GM23338 (cell line): ENCODE measurements around the gene ARL14EP. TPM values are rescaled to one million over a fixed set of nuclear protein-coding genes. Genes with fewer than 3 reads are reported as not detected.

ENCODE experiments used
- ATAC-seq: fragments of 200-7000 bp; cut with Tn5 transposase; 3 replicates; pipeline ENCODE4 v1.9.1; 2020
- DNase-seq: peaks from one replicate; pipeline ENCODE4 v3.0.0-alpha.2; 2015; ENCODE audit warnings: low spot score
- H2AFZ ChIP-seq: fragments of 200-600 bp; sonication (generic); 2 replicates; pipeline ENCODE4 v1.8.0; 2016; ENCODE audit warnings: antibody characterized with exemption, mild to moderate bottlenecking, moderate library complexity
- H3F3A ChIP-seq: fragments of 200-600 bp; sonication (generic); replicated peaks from 2 replicates; pipeline ENCODE4 v1.8.0; 2017; ENCODE audit warnings: antibody characterized with exemption, mixed run types, low read depth
- H3K27ac ChIP-seq: fragments of 200-600 bp; sonication (generic); 2 replicates; pipeline ENCODE4 v1.6.1; 2016; ENCODE audit warnings: low read depth
- H3K27me3 ChIP-seq: fragments of 200-600 bp; sonication (generic); 2 replicates; pipeline ENCODE4 v1.8.0; 2016; ENCODE audit warnings: mild to moderate bottlenecking, mixed run types, moderate library complexity; ENCODE audit not compliant: insufficient read depth
- H3K36me3 ChIP-seq: fragments of 200-600 bp; sonication (generic); 2 replicates; pipeline ENCODE4 v1.8.0; 2016; ENCODE audit warnings: mild to moderate bottlenecking; ENCODE audit not compliant: insufficient read depth
- H3K4me1 ChIP-seq: fragments of 200-600 bp; sonication (generic); 2 replicates; pipeline ENCODE4 v1.8.0; 2016; ENCODE audit warnings: mild to moderate bottlenecking, moderate library complexity; ENCODE audit not compliant: insufficient read depth
- H3K4me2 ChIP-seq: fragments of 200-600 bp; sonication (generic); 2 replicates; pipeline ENCODE4 v1.7.1; 2017; ENCODE audit warnings: mixed run types
- H3K4me3 ChIP-seq: fragments of 200-600 bp; sonication (generic); 2 replicates; pipeline ENCODE4 v1.6.1; 2016; ENCODE audit warnings: mixed run types
- H3K79me2 ChIP-seq: fragments of 200-600 bp; sonication (generic); replicated peaks from 2 replicates; pipeline ENCODE4 v1.8.0; 2017; ENCODE audit warnings: mild to moderate bottlenecking; ENCODE audit not compliant: insufficient read depth
- H3K9me2 ChIP-seq: fragments of 200-600 bp; sonication (generic); 2 replicates; pipeline ENCODE4 v1.8.0; 2017; ENCODE audit not compliant: insufficient read depth
- H4K20me1 ChIP-seq: fragments of 200-600 bp; sonication (generic); replicated peaks from 2 replicates; pipeline ENCODE4 v1.8.0; 2017; ENCODE audit warnings: mild to moderate bottlenecking; ENCODE audit not compliant: insufficient read depth
- H3K27ac Mint-ChIP-seq: 2 replicates; pipeline ENCODE4 v1.8.0; 2020; ENCODE audit warnings: inconsistent platforms, mild to moderate bottlenecking, moderate library complexity, mixed read lengths
- H3K27me3 Mint-ChIP-seq: 3 replicates; pipeline ENCODE4 v1.8.0; 2022; ENCODE audit warnings: low read depth, mild to moderate bottlenecking, moderate library complexity, mixed read lengths, inconsistent platforms; ENCODE audit not compliant: insufficient read depth, poor library complexity
- H3K36me3 Mint-ChIP-seq: 3 replicates; pipeline ENCODE4 v1.8.0; 2021; ENCODE audit warnings: low read depth, mild to moderate bottlenecking, inconsistent platforms, moderate library complexity, mixed read lengths
- H3K4me1 Mint-ChIP-seq: 3 replicates; pipeline ENCODE4 v1.8.0; 2020; ENCODE audit warnings: mild to moderate bottlenecking, inconsistent platforms, mixed read lengths
- H3K4me3 Mint-ChIP-seq: 3 replicates; pipeline ENCODE4 v1.8.0; 2021; ENCODE audit warnings: moderate library complexity, mild to moderate bottlenecking, inconsistent platforms, mixed read lengths
- H3K9me3 Mint-ChIP-seq: 3 replicates; pipeline ENCODE4 v1.8.0; 2020; ENCODE audit warnings: moderate library complexity, mild to moderate bottlenecking, inconsistent platforms, mixed read lengths
- CREB1 ChIP-seq: fragments of 250-450 bp; sonication (Bioruptor Pico); IDR thresholded peaks from 2 replicates; pipeline ENCODE4 v1.5.0; 2020; ENCODE audit warnings: low read depth, mild to moderate bottlenecking, moderate library complexity
- EZH2 ChIP-seq: fragments of 200-600 bp; sonication (generic); IDR thresholded peaks from one replicate; pipeline ENCODE4 v1.8.0; 2017; ENCODE audit warnings: antibody characterized with exemption, mild to moderate bottlenecking, low read depth; ENCODE audit not compliant: unreplicated experiment
- EZH2phosphoT487 ChIP-seq: fragments of 200-600 bp; sonication (generic); IDR thresholded peaks from one replicate; pipeline ENCODE4 v1.8.1; 2018; ENCODE audit warnings: antibody characterized with exemption; ENCODE audit not compliant: unreplicated experiment
- JUNB ChIP-seq: IDR thresholded peaks from one replicate; pipeline ENCODE4 v1.6.1; 2016; ENCODE audit warnings: antibody characterized with exemption; ENCODE audit not compliant: unreplicated experiment
- NANOG ChIP-seq: IDR thresholded peaks from 2 replicates; pipeline ENCODE4 v1.6.1; 2016; ENCODE audit warnings: antibody characterized with exemption, borderline replicate concordance
- POLR2AphosphoS5 ChIP-seq: IDR thresholded peaks from 2 replicates; pipeline ENCODE4 v1.6.1; 2016; ENCODE audit warnings: antibody characterized with exemption, low read depth
- REST ChIP-seq: IDR thresholded peaks from one replicate; pipeline ENCODE4 v1.6.1; 2018; ENCODE audit warnings: antibody characterized with exemption; ENCODE audit not compliant: unreplicated experiment
- STAT1 ChIP-seq: IDR thresholded peaks from one replicate; pipeline ENCODE4 v1.6.1; 2016; ENCODE audit warnings: antibody characterized with exemption; ENCODE audit not compliant: unreplicated experiment
- ZNF114 ChIP-seq: fragments of 250-450 bp; sonication (Bioruptor Pico); IDR thresholded peaks from 2 replicates; pipeline ENCODE4 v1.5.0; 2020; ENCODE audit warnings: mild to moderate bottlenecking, moderate library complexity
- ZNF331 ChIP-seq: fragments of 250-450 bp; sonication (Bioruptor Pico); IDR thresholded peaks from 2 replicates; pipeline ENCODE4 v1.5.0; 2020; ENCODE audit warnings: low read depth, mild to moderate bottlenecking, moderate library complexity
- polyA plus RNA-seq: library from polyadenylated mRNA; unstranded; fragments of >200 nt; fragmentation: Nextera tagmentation; extraction: Ambion mirVana; gene quantifications from 2 replicates; pipeline ENCODE4 v1.2.1, GENCODE V29; 2016
- total RNA-seq: library from RNA; depleted of rRNA; stranded (reverse); fragments of >200 nt; shearing (Covaris generic); gene quantifications from 2 replicates; pipeline ENCODE4 v1.2.3, GENCODE V29; 2014
- TF ChIP-seq, protein P1 (sequence below), 2 experiments: fragments of 200-600 bp in 1 of 2; sonication (generic) in 1 of 2; conservative IDR thresholded peaks; 2 replicates each; pipeline versions ENCODE4 v1.5.1 to v1.6.1; 2016 to 2017; ENCODE audit warnings: antibody characterized with exemption in 2 of 2, low read depth in 2 of 2, mild to moderate bottlenecking in 2 of 2, moderate library complexity in 1 of 2
- TF ChIP-seq, protein P2 (sequence below): fragments of 250-450 bp; sonication (Bioruptor Pico); IDR thresholded peaks from 2 replicates; pipeline ENCODE4 v1.5.0; 2020; ENCODE audit warnings: mild to moderate bottlenecking, moderate library complexity
- TF ChIP-seq, protein P3 (sequence below): IDR thresholded peaks from 2 replicates; pipeline ENCODE4 v1.6.1; 2016; ENCODE audit warnings: antibody characterized with exemption

The ARL14EP gene
- total and polyA plus RNA-seq, 2 experiments from 2014 or later, result 33.4 to 62.0 TPM

DNA sequence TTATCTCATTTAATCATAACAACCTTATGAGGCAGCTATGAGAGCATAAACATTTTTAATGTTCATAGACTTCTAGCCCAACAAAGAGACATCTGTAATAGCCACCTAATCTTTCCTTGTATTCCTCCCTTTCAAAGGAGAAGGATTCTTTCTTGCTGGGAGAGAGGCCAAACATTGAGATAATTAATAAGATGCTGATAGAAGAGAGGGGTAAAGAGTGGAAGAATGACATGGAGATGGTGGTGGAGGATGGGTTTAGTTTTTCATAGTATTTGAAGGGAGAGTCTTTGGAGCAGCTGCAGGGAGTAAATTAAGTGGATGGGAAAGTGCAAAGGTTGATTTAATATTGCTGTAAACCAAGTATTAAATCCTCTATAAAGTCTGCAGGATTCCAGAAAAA, 57.9 kb downstream of the ARL14EP start:
- H3K4me3 ChIP-seq, result no peak overlapping the region
- H2AFZ ChIP-seq, result no peak overlapping the region
- H3K36me3 ChIP-seq, result no peaks in the 10 kb centered on the region
- Mint-ChIP-seq H3K4me1 (peaks cover 3% of the 10 kb centered on the region; the same call in 2 of the 3 replicates), H3K9me3 (peaks cover 8% of the 10 kb centered on the region), H3K4me3 (no peak overlapping the region), H3K36me3 (peaks cover 3% of the 10 kb centered on the region), H3K27ac (no peak overlapping the region), H3K27me3 (no peaks in the 10 kb centered on the region)
- H4K20me1 ChIP-seq, result no peaks in the 10 kb centered on the region
- no peaks in the 10 kb centered on the region for H3K27me3 ChIP-seq
- no peak overlapping the region for H3K4me2 ChIP-seq
- H3F3A ChIP-seq, result no peaks in the 10 kb centered on the region
- H3K9me2 ChIP-seq, result 0 out of 2 replicates have a peak, but pooled peaks cover 3% of the 10 kb centered on the region
- H3K79me2 ChIP-seq, result no peaks in the 10 kb centered on the region
- no peak for ATAC-seq
- TF ChIP-seq EZH2phosphoT487 (no peak), ZNF114 (CRISPR knock-in tag) (no peak), EZH2 (no peak), CREB1 (CRISPR knock-in tag) (no peak), STAT1 (no peak), NANOG (no peak), JUNB (no peak), ZNF331 (CRISPR knock-in tag) (no peak), POLR2AphosphoS5 (no peak), REST (no peak)
- TF ChIP-seq, protein P1, sequence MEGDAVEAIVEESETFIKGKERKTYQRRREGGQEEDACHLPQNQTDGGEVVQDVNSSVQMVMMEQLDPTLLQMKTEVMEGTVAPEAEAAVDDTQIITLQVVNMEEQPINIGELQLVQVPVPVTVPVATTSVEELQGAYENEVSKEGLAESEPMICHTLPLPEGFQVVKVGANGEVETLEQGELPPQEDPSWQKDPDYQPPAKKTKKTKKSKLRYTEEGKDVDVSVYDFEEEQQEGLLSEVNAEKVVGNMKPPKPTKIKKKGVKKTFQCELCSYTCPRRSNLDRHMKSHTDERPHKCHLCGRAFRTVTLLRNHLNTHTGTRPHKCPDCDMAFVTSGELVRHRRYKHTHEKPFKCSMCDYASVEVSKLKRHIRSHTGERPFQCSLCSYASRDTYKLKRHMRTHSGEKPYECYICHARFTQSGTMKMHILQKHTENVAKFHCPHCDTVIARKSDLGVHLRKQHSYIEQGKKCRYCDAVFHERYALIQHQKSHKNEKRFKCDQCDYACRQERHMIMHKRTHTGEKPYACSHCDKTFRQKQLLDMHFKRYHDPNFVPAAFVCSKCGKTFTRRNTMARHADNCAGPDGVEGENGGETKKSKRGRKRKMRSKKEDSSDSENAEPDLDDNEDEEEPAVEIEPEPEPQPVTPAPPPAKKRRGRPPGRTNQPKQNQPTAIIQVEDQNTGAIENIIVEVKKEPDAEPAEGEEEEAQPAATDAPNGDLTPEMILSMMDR (conservative IDR thresholded peaks at IDR 0.05; ENCODE audit: low read depth in 2 of 2), result no peak
- TF ChIP-seq, protein P2, sequence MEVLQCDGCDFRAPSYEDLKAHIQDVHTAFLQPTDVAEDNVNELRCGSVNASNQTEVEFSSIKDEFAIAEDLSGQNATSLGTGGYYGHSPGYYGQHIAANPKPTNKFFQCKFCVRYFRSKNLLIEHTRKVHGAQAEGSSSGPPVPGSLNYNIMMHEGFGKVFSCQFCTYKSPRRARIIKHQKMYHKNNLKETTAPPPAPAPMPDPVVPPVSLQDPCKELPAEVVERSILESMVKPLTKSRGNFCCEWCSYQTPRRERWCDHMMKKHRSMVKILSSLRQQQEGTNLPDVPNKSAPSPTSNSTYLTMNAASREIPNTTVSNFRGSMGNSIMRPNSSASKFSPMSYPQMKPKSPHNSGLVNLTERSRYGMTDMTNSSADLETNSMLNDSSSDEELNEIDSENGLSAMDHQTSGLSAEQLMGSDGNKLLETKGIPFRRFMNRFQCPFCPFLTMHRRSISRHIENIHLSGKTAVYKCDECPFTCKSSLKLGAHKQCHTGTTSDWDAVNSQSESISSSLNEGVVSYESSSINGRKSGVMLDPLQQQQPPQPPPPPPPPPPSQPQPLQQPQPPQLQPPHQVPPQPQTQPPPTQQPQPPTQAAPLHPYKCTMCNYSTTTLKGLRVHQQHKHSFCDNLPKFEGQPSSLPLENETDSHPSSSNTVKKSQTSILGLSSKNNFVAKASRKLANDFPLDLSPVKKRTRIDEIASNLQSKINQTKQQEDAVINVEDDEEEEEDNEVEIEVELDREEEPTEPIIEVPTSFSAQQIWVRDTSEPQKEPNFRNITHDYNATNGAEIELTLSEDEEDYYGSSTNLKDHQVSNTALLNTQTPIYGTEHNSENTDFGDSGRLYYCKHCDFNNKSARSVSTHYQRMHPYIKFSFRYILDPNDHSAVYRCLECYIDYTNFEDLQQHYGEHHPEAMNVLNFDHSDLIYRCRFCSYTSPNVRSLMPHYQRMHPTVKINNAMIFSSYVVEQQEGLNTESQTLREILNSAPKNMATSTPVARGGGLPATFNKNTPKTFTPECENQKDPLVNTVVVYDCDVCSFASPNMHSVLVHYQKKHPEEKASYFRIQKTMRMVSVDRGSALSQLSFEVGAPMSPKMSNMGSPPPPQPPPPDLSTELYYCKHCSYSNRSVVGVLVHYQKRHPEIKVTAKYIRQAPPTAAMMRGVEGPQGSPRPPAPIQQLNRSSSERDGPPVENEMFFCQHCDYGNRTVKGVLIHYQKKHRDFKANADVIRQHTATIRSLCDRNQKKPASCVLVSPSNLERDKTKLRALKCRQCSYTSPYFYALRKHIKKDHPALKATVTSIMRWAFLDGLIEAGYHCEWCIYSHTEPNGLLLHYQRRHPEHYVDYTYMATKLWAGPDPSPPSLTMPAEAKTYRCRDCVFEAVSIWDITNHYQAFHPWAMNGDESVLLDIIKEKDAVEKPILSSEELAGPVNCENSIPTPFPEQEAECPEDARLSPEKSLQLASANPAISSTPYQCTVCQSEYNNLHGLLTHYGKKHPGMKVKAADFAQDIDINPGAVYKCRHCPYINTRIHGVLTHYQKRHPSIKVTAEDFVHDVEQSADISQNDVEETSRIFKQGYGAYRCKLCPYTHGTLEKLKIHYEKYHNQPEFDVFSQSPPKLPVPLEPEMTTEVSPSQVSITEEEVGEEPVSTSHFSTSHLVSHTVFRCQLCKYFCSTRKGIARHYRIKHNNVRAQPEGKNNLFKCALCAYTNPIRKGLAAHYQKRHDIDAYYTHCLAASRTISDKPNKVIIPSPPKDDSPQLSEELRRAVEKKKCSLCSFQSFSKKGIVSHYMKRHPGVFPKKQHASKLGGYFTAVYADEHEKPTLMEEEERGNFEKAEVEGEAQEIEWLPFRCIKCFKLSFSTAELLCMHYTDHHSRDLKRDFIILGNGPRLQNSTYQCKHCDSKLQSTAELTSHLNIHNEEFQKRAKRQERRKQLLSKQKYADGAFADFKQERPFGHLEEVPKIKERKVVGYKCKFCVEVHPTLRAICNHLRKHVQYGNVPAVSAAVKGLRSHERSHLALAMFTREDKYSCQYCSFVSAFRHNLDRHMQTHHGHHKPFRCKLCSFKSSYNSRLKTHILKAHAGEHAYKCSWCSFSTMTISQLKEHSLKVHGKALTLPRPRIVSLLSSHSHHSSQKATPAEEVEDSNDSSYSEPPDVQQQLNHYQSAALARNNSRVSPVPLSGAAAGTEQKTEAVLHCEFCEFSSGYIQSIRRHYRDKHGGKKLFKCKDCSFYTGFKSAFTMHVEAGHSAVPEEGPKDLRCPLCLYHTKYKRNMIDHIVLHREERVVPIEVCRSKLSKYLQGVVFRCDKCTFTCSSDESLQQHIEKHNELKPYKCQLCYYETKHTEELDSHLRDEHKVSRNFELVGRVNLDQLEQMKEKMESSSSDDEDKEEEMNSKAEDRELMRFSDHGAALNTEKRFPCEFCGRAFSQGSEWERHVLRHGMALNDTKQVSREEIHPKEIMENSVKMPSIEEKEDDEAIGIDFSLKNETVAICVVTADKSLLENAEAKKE (CRISPR knock-in tag), result no peak
- TF ChIP-seq, protein P3, sequence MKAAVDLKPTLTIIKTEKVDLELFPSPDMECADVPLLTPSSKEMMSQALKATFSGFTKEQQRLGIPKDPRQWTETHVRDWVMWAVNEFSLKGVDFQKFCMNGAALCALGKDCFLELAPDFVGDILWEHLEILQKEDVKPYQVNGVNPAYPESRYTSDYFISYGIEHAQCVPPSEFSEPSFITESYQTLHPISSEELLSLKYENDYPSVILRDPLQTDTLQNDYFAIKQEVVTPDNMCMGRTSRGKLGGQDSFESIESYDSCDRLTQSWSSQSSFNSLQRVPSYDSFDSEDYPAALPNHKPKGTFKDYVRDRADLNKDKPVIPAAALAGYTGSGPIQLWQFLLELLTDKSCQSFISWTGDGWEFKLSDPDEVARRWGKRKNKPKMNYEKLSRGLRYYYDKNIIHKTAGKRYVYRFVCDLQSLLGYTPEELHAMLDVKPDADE, result no peak
- H3K4me1 ChIP-seq, result peaks cover 6% of the 10 kb centered on the region; the same call in 1 of the 2 replicates
- DNase-seq, result no peak
- H3K27ac ChIP-seq, result no peak overlapping the region
